HG02759 (cell line): Measurements from ENCODE around the gene MCC.

Experiments used
- ATAC-seq: cut with Tn5 transposase; IDR thresholded peaks from one replicate; pipeline ENCODE4 v1.9.1; 2021; ENCODE audit warnings: mild to moderate bottlenecking, moderate library complexity; ENCODE audit not compliant: unreplicated experiment

The MCC gene

GRCh38 chr5:113020461-113021273 lies 467.6 kb downstream of the MCC start:
- ATAC-seq = no peak

DNA sequence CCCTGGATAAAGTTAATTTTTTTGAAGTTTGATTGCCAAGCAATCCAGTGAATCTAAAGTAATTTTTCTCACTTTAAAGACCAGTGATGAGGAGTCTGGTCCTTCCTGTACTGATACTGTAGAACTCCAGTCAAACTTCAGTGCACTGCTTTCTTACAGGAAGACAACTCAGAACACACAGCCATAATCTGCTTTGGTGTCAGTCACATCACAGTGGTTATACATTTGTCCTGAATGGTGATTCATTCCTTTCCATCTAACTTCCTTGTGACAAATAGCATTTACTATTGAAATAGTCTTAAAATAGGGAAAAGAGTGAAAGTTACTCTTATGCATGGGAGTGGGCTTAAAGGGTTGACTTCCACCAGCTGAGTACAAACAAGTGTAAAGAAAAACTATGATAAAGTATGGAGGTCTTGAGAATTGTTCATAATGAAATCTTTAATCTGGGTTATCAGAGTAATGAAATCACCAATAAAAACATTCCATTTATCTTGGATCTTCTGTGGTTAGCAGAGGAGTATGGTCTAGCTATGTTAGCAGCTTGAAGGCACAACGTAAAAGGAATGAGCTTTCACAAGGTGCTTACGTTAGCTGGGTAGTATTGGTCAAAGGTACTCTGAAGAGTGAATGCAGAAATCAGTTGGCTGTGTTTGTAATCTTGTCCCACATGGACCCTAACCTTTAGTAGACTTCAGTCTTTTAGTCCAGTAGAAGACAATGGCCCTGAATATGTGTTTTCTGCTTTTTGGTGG lies 470.2 kb downstream of the MCC start:
- no peak for ATAC-seq

GRCh38 chr5:113005454-113005853 lies 482.8 kb downstream of the MCC start:
- no peak for ATAC-seq

GRCh38 chr5:113003763-113004162 lies 484.5 kb downstream of the MCC start:
- no peak for ATAC-seq

GRCh38 chr5:113002423-113002822 lies 485.8 kb downstream of the MCC start:
- no peak for ATAC-seq

GRCh38 chr5:113000466-113000865 lies 487.8 kb downstream of the MCC start:
- ATAC-seq = no peak

- ATAC-seq = no peak
These were observed 490.0 kb downstream of the MCC start for GRCh38 chr5:112998296-112998695.

DNA sequence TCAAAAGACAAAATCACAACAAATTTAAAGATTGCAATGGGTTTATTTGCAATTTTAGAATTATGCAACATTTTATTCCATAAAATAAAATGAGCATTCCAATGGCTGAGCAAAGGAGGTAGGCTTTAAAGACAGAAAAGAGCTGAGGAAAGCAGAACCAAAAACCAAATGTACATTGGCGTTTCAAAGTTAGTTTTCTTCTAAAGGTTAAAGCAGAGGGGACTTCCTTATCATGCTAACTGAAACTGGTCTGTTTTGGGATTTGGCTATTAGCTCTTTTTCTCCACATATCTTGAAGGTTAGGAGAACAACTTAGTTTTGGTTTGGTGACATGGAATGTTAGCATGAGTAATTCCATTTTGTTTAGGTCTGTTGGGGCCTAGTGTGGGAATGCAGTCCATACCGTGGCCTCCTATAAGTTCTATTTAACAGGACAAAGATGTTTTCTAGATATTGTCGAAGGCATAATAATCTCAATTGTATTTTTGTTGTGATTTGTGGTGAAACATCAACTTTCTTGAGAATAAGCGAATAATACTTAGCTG lies 491.4 kb downstream of the MCC start:
- no peak for ATAC-seq

DNA sequence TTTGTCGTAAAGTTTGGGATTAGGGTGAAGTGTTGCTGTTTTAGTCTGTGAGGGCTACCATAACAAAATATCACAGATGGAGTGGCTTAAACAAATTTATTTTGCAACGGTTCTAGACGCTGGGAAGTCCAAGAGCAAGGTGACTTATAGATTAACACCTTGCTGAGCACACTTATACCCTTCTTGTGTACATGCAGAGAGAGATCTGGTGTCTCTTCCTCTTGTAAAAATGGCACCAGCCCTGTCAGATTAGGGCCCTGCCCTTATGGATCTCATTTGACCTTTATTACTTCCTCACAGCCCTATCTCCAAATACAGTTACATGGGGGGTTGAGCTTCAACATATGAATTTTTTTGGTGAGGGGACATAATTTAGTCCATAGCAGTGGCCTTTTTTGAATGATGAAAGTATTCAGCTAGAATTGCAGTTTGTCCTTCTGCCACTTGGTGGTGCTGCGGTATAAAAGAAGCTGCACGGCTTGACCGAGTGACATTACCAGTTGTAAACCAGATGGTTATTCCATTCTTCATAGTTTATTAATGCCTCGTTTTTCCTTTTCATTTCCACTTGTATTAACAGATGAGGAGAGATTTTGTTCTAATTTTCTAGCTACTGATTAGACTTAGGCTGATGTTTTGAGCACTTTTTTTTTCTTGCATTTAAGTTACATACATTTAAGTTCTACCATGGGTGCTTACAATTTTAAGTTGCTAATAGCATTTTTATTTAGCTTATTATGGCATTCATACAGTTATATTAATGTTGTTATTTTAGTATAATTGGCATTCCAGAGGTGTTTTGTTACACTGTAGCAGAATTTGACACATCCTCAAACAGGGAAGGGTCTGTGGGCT lies 492.3 kb downstream of the MCC start:
- ATAC-seq = peak; percentile 84

DNA sequence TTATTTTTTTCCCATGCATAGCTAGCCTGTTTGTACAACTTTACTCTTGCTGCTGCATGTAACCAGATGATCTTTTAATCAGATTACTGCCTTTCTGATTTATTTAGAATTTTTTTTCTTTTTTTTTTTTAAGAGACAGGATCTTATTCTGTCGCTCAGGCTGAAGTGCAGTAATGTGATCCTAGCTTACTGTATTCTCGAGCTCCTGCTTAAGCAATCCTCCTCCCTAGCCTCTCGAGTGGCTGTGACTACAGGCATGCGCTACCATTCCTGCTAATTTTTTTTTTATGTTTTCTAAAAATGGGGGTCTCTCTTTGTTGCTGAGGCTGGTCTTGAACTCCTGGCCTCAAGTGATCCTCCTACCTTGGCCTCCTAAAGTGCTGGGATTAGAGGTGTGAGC lies 502.0 kb downstream of the MCC start:
- ATAC-seq = no peak

GRCh38 chr5:112983363-112983762 lies 504.9 kb downstream of the MCC start:
- ATAC-seq = no peak

- ATAC-seq = no peak
These were observed 508.5 kb downstream of the MCC start for GRCh38 chr5:112979723-112980122.

- no peak for ATAC-seq
These were observed 509.4 kb downstream of the MCC start for GRCh38 chr5:112978836-112979235.

- no peak for ATAC-seq
These were observed 510.8 kb downstream of the MCC start for GRCh38 chr5:112977440-112977861.

GRCh38 chr5:112976432-112977309 lies 511.6 kb downstream of the MCC start, which contains the start of gene DCP2:
Gene DCP2 (plus strand): TSS chr5:112976798. CDS start chr5:112976934, 136 bp downstream.
- ATAC-seq = peak; percentile 99

GRCh38 chr5:112975721-112976431 lies 512.4 kb downstream of the MCC start:
- peak; percentile 21 for ATAC-seq

DNA sequence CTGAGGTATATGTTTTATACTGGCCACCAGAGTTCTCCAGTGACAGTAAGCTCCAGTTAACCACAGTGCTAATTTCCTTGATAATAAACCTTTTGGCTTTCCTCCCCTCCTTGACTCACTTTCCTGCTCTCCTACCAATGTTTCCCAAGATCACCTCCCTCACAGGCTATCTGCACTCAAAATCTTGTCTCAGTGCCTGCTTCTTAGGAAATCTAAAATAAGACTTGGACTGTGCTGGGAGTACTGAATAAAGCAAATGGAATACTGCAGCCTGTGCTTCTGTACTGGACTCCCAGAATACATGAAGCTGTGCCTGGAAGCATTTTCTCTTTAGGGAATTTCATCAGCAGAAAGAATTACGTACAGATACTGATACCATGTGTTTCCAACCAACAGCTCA lies 513.4 kb downstream of the MCC start:
- no peak for ATAC-seq

DNA sequence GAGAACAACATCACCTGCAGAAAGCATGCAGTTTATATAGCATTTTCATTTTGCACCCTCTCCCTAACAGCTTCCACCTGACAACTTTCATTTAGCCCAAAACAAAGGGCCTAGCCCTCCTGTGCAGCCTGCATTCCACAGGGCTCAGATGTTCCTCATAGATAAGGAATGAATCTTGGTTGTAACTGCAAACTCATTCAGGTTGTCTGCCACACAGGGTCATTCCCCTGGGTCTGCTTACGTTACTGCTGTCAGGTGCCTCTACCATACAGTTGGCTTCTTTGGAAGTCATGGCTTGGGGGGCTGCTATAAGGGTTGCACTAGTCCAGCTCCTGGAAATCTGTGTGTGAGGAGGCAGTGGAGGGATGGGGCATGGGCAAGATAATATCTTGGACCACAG lies 514.3 kb downstream of the MCC start:
- no peak for ATAC-seq

GRCh38 chr5:112973036-112973435 lies 515.2 kb downstream of the MCC start:
- ATAC-seq = no peak
